Lower leg skin (tissue), 3 donors: ENCODE measurements around the gene RGS12.

ENCODE experiments used
- POLR2A ChIP-seq, 2 donors: fragments of 450-650 bp; IDR thresholded peaks; one replicate each; pipeline ENCODE4 v1.6.1; 2016 to 2017; ENCODE audit warnings: antibody characterized with exemption in 2 of 2, mild to moderate bottlenecking in 1 of 2, moderate library complexity in 1 of 2
- TF ChIP-seq, protein P1 (sequence below), 3 donors: fragments of 450-650 bp; IDR thresholded peaks; one replicate each; pipeline ENCODE4 v1.5.1; 2016; ENCODE audit warnings: antibody characterized with exemption in 3 of 3, mild to moderate bottlenecking in 3 of 3, moderate library complexity in 2 of 3

GRCh38 chr4:3256230-3257102 is 36.4 kb upstream of the RGS12 start:
- TF ChIP-seq, protein P1, sequence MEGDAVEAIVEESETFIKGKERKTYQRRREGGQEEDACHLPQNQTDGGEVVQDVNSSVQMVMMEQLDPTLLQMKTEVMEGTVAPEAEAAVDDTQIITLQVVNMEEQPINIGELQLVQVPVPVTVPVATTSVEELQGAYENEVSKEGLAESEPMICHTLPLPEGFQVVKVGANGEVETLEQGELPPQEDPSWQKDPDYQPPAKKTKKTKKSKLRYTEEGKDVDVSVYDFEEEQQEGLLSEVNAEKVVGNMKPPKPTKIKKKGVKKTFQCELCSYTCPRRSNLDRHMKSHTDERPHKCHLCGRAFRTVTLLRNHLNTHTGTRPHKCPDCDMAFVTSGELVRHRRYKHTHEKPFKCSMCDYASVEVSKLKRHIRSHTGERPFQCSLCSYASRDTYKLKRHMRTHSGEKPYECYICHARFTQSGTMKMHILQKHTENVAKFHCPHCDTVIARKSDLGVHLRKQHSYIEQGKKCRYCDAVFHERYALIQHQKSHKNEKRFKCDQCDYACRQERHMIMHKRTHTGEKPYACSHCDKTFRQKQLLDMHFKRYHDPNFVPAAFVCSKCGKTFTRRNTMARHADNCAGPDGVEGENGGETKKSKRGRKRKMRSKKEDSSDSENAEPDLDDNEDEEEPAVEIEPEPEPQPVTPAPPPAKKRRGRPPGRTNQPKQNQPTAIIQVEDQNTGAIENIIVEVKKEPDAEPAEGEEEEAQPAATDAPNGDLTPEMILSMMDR (IDR thresholded peaks at IDR 0.05) = no peak
- TF ChIP-seq POLR2A (IDR thresholded peaks at IDR 0.05) = no peak
